ENCODE measurements around the gene PPM1H. TPM values are rescaled to one million over a fixed set of nuclear protein-coding genes. Genes with fewer than 3 reads are reported as not detected.
A peak's percentile ranks its signal among the peaks of the same experiment; 100 is the strongest.

PPM1H gene
- 10 to 100 TPM in 1 of 4 donors, 1 to 10 TPM in 3; 1.1 to 14.3 (median 3.2) TPM for polyA plus RNA-seq
- long read RNA-seq, donor 1: 0 reads
- long read RNA-seq, donor 2, full-length matches to known transcripts: 1 of 168 reads
- long read RNA-seq, donor 2, partial matches to known transcripts: 167 of 168 reads
- long read RNA-seq, donor 2, other reads (novel, unspliced or antisense): 0 of 168 reads
- long read RNA-seq, donor 3, full-length matches to known transcripts: 1 of 1 reads
- long read RNA-seq, donor 3, partial matches to known transcripts: 0 of 1 reads
- long read RNA-seq, donor 3, other reads (novel, unspliced or antisense): 0 of 1 reads
- long read RNA-seq, donor 4: 0 reads
- long read RNA-seq, donor 5: 0 reads
- long read RNA-seq, donor 6, full-length matches to known transcripts: 5 of 5 reads
- long read RNA-seq, donor 6, partial matches to known transcripts: 0 of 5 reads
- long read RNA-seq, donor 6, other reads (novel, unspliced or antisense): 0 of 5 reads
- long read RNA-seq, donor 7: 0 reads
- long read RNA-seq, donor 8: 0 reads
- long read RNA-seq, donor 9: 0 reads
- long read RNA-seq, donor 10, full-length matches to known transcripts: 2 of 2 reads
- long read RNA-seq, donor 10, partial matches to known transcripts: 0 of 2 reads
- long read RNA-seq, donor 10, other reads (novel, unspliced or antisense): 0 of 2 reads

GRCh38 chr12:62934799-62935674, at the start of gene PPM1H:
PPM1H (minus strand) TSS chr12:62935150; CDS start chr12:62934736, 414 bp downstream.
- DNase-seq (peak; percentile 85 to 95), FAIRE-seq (no peak)
- 1 to 2% (median 2%) methylated on average over 48 to 69 of the region's 69 CpGs for WGBS, 3 donors
- Histone ChIP-seq H3K9me3 (ENCODE audit: control insufficient read depth in 2 of 2, insufficient read depth in 1 of 2, low read depth in 1 of 2, low read length in 1 of 2) (no peaks in the 10 kb centered on the region), H3K4me1 (ENCODE audit: control insufficient read depth in 3 of 3, insufficient read depth in 2 of 3, low read depth in 1 of 3, low read length in 2 of 3) (peaks cover 0 to 5% (median 0%) of the 10 kb centered on the region in 3 donors), H3K4me3 (ENCODE audit: low read depth in 1 of 3, low read length in 3 of 3) (peak within 1 kb of the TSS; percentile 65 to 89 (median 70)), H3K27me3 (ENCODE audit: control insufficient read depth in 3 of 3, insufficient read depth in 3 of 3, low read length in 3 of 3) (peaks cover 0 to 4% (median 4%) of the 10 kb centered on the region in 3 donors), H3K27ac (ENCODE audit: low read depth in 1 of 3, low read length in 2 of 3) (peak within 1 kb of the TSS in 2 of 3 donors; percentile 52 to 60), H3K36me3 (ENCODE audit: control insufficient read depth in 3 of 3, insufficient read depth in 2 of 3, low read depth in 1 of 3, low read length in 3 of 3) (no peaks in the 10 kb centered on the region)

- 3 to 32% (median 17%) methylated on average over 4 of the region's 4 CpGs for WGBS, 3 donors
- no peak for FAIRE-seq
- H3K27ac ChIP-seq (ENCODE audit: low read depth in 1 of 3, low read length in 2 of 3): no peak overlapping the region
Observed at GRCh38 chr12:62983594-62983993, 48.6 kb upstream of the PPM1H start.

GRCh38 chr12:62978768-62979167, 43.8 kb upstream of the PPM1H start:
- H3K9me3 ChIP-seq (ENCODE audit: control insufficient read depth in 2 of 2, insufficient read depth in 1 of 2, low read depth in 1 of 2, low read length in 1 of 2): no peaks in the 10 kb centered on the region
- no peak for FAIRE-seq
- H3K36me3 ChIP-seq (ENCODE audit: control insufficient read depth in 3 of 3, insufficient read depth in 2 of 3, low read depth in 1 of 3, low read length in 3 of 3): no peaks in the 10 kb centered on the region
- DNase-seq: no peak
- H3K27me3 ChIP-seq (ENCODE audit: control insufficient read depth in 3 of 3, insufficient read depth in 3 of 3, low read length in 3 of 3): no peaks in the 10 kb centered on the region
- H3K4me1 ChIP-seq (ENCODE audit: control insufficient read depth in 3 of 3, insufficient read depth in 2 of 3, low read depth in 1 of 3, low read length in 2 of 3): no peaks in the 10 kb centered on the region
- no peak overlapping the region for H3K4me3 ChIP-seq (ENCODE audit: low read depth in 1 of 3, low read length in 3 of 3)
- no peak overlapping the region for H3K27ac ChIP-seq (ENCODE audit: low read depth in 1 of 3, low read length in 2 of 3)

More at GRCh38 chr12:62983594-62983993, 48.6 kb upstream of the PPM1H start:
- no peak overlapping the region for H3K4me3 ChIP-seq (ENCODE audit: low read depth in 1 of 3, low read length in 3 of 3)
- no peaks in the 10 kb centered on the region for H3K4me1 ChIP-seq (ENCODE audit: control insufficient read depth in 3 of 3, insufficient read depth in 2 of 3, low read depth in 1 of 3, low read length in 2 of 3)
- peak in 1 of 2 donors; percentile 30 for DNase-seq
- H3K27me3 ChIP-seq (ENCODE audit: control insufficient read depth in 3 of 3, insufficient read depth in 3 of 3, low read length in 3 of 3): no peaks in the 10 kb centered on the region
- no peaks in the 10 kb centered on the region for H3K9me3 ChIP-seq (ENCODE audit: control insufficient read depth in 2 of 2, insufficient read depth in 1 of 2, low read depth in 1 of 2, low read length in 1 of 2)
- H3K36me3 ChIP-seq (ENCODE audit: control insufficient read depth in 3 of 3, insufficient read depth in 2 of 3, low read depth in 1 of 3, low read length in 3 of 3): no peaks in the 10 kb centered on the region

GRCh38 chr12:62977883-62978282, 42.9 kb upstream of the PPM1H start:
- 81 to 91% (median 85%) methylated on average over 1 of the region's 1 CpG for WGBS, 3 donors
- no peaks in the 10 kb centered on the region for H3K9me3 ChIP-seq (ENCODE audit: control insufficient read depth in 2 of 2, insufficient read depth in 1 of 2, low read depth in 1 of 2, low read length in 1 of 2)
- H3K27me3 ChIP-seq (ENCODE audit: control insufficient read depth in 3 of 3, insufficient read depth in 3 of 3, low read length in 3 of 3): no peaks in the 10 kb centered on the region
- no peaks in the 10 kb centered on the region for H3K36me3 ChIP-seq (ENCODE audit: control insufficient read depth in 3 of 3, insufficient read depth in 2 of 3, low read depth in 1 of 3, low read length in 3 of 3)
- no peaks in the 10 kb centered on the region for H3K4me1 ChIP-seq (ENCODE audit: control insufficient read depth in 3 of 3, insufficient read depth in 2 of 3, low read depth in 1 of 3, low read length in 2 of 3)
- FAIRE-seq (no peak), DNase-seq (no peak)
- no peak overlapping the region for H3K4me3 ChIP-seq (ENCODE audit: low read depth in 1 of 3, low read length in 3 of 3)
- H3K27ac ChIP-seq (ENCODE audit: low read depth in 1 of 3, low read length in 2 of 3): no peak overlapping the region

- Histone ChIP-seq H3K27ac (ENCODE audit: low read depth in 1 of 3, low read length in 2 of 3) (no peak overlapping the region), H3K4me3 (ENCODE audit: low read depth in 1 of 3, low read length in 3 of 3) (no peak overlapping the region), H3K36me3 (ENCODE audit: control insufficient read depth in 3 of 3, insufficient read depth in 2 of 3, low read depth in 1 of 3, low read length in 3 of 3) (no peaks in the 10 kb centered on the region), H3K9me3 (ENCODE audit: control insufficient read depth in 2 of 2, insufficient read depth in 1 of 2, low read depth in 1 of 2, low read length in 1 of 2) (no peaks in the 10 kb centered on the region), H3K27me3 (ENCODE audit: control insufficient read depth in 3 of 3, insufficient read depth in 3 of 3, low read length in 3 of 3) (no peaks in the 10 kb centered on the region), H3K4me1 (ENCODE audit: control insufficient read depth in 3 of 3, insufficient read depth in 2 of 3, low read depth in 1 of 3, low read length in 2 of 3) (no peaks in the 10 kb centered on the region)
- FAIRE-seq (no peak), DNase-seq (peak in 1 of 2 donors; percentile 79)
- 15 to 46% (median 35%) methylated on average over 5 of the region's 5 CpGs for WGBS, 3 donors
Observed at GRCh38 chr12:62977418-62977817, 42.5 kb upstream of the PPM1H start.

GRCh38 chr12:62976110-62976662, 41.2 kb upstream of the PPM1H start:
- H3K4me1 ChIP-seq (ENCODE audit: control insufficient read depth in 3 of 3, insufficient read depth in 2 of 3, low read depth in 1 of 3, low read length in 2 of 3): no peaks in the 10 kb centered on the region
- no peak for DNase-seq
- no peaks in the 10 kb centered on the region for H3K9me3 ChIP-seq (ENCODE audit: control insufficient read depth in 2 of 2, insufficient read depth in 1 of 2, low read depth in 1 of 2, low read length in 1 of 2)
- H3K27ac ChIP-seq (ENCODE audit: low read depth in 1 of 3, low read length in 2 of 3): no peak overlapping the region
- H3K36me3 ChIP-seq (ENCODE audit: control insufficient read depth in 3 of 3, insufficient read depth in 2 of 3, low read depth in 1 of 3, low read length in 3 of 3): no peaks in the 10 kb centered on the region
- no peak overlapping the region for H3K4me3 ChIP-seq (ENCODE audit: low read depth in 1 of 3, low read length in 3 of 3)
- WGBS, 3 donors: 89 to 90% (median 89%) methylated on average over 4 of the region's 4 CpGs
- no peak for FAIRE-seq
- H3K27me3 ChIP-seq (ENCODE audit: control insufficient read depth in 3 of 3, insufficient read depth in 3 of 3, low read length in 3 of 3): no peaks in the 10 kb centered on the region

- FAIRE-seq (no peak), DNase-seq (peak; percentile 23 to 29)
- Histone ChIP-seq H3K9me3 (ENCODE audit: control insufficient read depth in 2 of 2, insufficient read depth in 1 of 2, low read depth in 1 of 2, low read length in 1 of 2) (no peaks in the 10 kb centered on the region), H3K4me3 (ENCODE audit: low read depth in 1 of 3, low read length in 3 of 3) (no peak overlapping the region), H3K36me3 (ENCODE audit: control insufficient read depth in 3 of 3, insufficient read depth in 2 of 3, low read depth in 1 of 3, low read length in 3 of 3) (no peaks in the 10 kb centered on the region), H3K27me3 (ENCODE audit: control insufficient read depth in 3 of 3, insufficient read depth in 3 of 3, low read length in 3 of 3) (no peaks in the 10 kb centered on the region), H3K27ac (ENCODE audit: low read depth in 1 of 3, low read length in 2 of 3) (no peak overlapping the region), H3K4me1 (ENCODE audit: control insufficient read depth in 3 of 3, insufficient read depth in 2 of 3, low read depth in 1 of 3, low read length in 2 of 3) (no peaks in the 10 kb centered on the region)
- WGBS, 3 donors: 84 to 91% (median 86%) methylated on average over 1 of the region's 1 CpG
Observed at GRCh38 chr12:62971769-62972525, 37.0 kb upstream of the PPM1H start.
